ENCODE data around the gene ZDHHC24. TPM values are rescaled to one million over a fixed set of nuclear protein-coding genes. Genes with fewer than 3 reads are reported as not detected.

Gene ZDHHC24
- total RNA-seq, 1 experiment from 2014 or later, result 9.7 TPM

- Histone ChIP-seq H3K36me3 (ENCODE audit: insufficient read depth, low read length, poor library complexity, severe bottlenecking) (no peaks in the 10 kb centered on the region), H3K27ac (ENCODE audit: low read depth, low read length, poor library complexity, severe bottlenecking) (no peak overlapping the region), H3K27me3 (replicated peaks; ENCODE audit: insufficient read depth, low read depth, low read length, poor library complexity) (no peaks in the 10 kb centered on the region), H3K9me3 (ENCODE audit: low read depth, low read length, poor library complexity, severe bottlenecking) (no peaks in the 10 kb centered on the region), H3K4me3 (ENCODE audit: low read depth, low read length, poor library complexity, severe bottlenecking) (no peak overlapping the region), H3K4me1 (ENCODE audit: insufficient read depth, low read length, poor library complexity, severe bottlenecking) (no peaks in the 10 kb centered on the region)
- no peak for DNase-seq (ENCODE audit: low spot score)
- POLR2A ChIA-PET (ENCODE audit: low non-redundant PET), result no interaction called here
- no TSS peak for BruUV-seq (replicated peaks)
- TF ChIP-seq EZH2 (IDR thresholded peaks at IDR 0.05; ENCODE audit: borderline replicate concordance, low read depth, low read length, poor library complexity, severe bottlenecking), result no peak
- TF ChIP-seq, protein P1, sequence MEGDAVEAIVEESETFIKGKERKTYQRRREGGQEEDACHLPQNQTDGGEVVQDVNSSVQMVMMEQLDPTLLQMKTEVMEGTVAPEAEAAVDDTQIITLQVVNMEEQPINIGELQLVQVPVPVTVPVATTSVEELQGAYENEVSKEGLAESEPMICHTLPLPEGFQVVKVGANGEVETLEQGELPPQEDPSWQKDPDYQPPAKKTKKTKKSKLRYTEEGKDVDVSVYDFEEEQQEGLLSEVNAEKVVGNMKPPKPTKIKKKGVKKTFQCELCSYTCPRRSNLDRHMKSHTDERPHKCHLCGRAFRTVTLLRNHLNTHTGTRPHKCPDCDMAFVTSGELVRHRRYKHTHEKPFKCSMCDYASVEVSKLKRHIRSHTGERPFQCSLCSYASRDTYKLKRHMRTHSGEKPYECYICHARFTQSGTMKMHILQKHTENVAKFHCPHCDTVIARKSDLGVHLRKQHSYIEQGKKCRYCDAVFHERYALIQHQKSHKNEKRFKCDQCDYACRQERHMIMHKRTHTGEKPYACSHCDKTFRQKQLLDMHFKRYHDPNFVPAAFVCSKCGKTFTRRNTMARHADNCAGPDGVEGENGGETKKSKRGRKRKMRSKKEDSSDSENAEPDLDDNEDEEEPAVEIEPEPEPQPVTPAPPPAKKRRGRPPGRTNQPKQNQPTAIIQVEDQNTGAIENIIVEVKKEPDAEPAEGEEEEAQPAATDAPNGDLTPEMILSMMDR (conservative IDR thresholded peaks at IDR 0.05; ENCODE audit: low read depth, low read length), result no peak
- CTCF ChIA-PET, result no interaction called here
- intact Hi-C loops (cut with micrococcal nuclease; ENCODE audit: unreplicated experiment), result no loop called here
Observed at GRCh38 chr11:66539870-66540213, 6.0 kb downstream of the ZDHHC24 start.

DNA sequence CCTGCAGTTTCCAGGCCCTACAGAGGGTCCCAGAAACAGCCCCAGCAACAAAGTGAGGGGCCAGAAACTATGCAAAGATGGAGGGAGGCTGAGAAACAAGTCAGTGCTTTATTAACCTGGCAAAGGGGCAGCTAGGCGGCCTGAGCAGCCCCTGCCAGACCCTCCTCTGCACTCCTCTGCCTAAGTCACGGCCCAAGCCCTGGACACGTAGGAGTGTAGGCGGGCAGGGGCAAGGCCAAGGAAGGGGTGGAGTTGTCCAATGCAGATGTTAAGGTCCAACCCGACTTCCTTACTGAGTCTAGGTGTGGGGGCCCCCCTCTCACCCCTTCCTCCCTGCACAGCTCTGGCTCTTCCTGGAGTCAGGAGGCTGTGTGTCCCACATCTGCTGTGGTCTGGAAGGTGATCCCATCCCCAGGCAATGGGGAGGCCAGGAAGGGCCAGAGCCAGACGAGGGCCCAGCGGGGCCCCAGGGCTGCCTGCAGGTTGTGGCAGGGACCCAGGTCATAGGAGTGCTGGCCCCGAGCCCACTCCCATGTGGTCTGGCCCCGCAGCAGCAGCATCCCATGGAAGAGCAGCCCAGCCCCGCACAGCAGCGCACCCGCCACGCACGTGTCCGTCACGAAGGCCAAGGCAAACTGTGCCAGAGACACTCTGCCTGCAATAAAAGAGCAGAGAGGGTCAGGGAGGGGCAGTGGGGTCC lies 6.5 kb downstream of the ZDHHC24 start:
- TF ChIP-seq, protein P1 (conservative IDR thresholded peaks at IDR 0.05; ENCODE audit: low read depth, low read length), result no peak
- no peak for TF ChIP-seq EZH2 (IDR thresholded peaks at IDR 0.05; ENCODE audit: borderline replicate concordance, low read depth, low read length, poor library complexity, severe bottlenecking)
- H3K4me3 ChIP-seq (ENCODE audit: low read depth, low read length, poor library complexity, severe bottlenecking), result no peak overlapping the region
- no TSS peak for BruUV-seq (replicated peaks)
- POLR2A ChIA-PET (ENCODE audit: low non-redundant PET), result no interaction called here
- no peaks in the 10 kb centered on the region for H3K4me1 ChIP-seq (ENCODE audit: insufficient read depth, low read length, poor library complexity, severe bottlenecking)
- intact Hi-C loops (cut with micrococcal nuclease; ENCODE audit: unreplicated experiment), result no loop called here
- no peak overlapping the region for H3K27ac ChIP-seq (ENCODE audit: low read depth, low read length, poor library complexity, severe bottlenecking)
- CTCF ChIA-PET, result no interaction called here
- H3K36me3 ChIP-seq (ENCODE audit: insufficient read depth, low read length, poor library complexity, severe bottlenecking), result no peaks in the 10 kb centered on the region
- H3K9me3 ChIP-seq (ENCODE audit: low read depth, low read length, poor library complexity, severe bottlenecking), result no peaks in the 10 kb centered on the region
- no peaks in the 10 kb centered on the region for H3K27me3 ChIP-seq (replicated peaks; ENCODE audit: insufficient read depth, low read depth, low read length, poor library complexity)
- DNase-seq (ENCODE audit: low spot score), result no peak

DNA sequence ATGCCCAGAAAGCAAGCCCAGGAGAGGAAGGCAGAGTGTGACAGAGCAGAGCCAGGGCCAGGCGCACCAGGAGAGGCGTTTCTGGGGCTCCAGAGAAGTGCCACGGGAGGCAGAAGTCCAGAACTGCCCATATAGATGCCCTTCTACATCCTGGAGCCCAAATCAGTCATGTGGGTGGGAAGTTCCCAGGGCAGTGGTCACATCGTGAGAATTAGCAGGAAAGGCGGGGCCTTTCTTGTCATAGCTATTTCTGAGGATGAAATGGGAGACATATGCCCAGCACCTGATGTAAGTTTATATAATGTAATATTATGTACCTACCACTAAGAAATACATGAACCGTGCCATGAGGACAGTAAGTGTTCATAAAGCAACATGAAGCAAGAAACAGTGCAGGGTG lies 13.1 kb downstream of the ZDHHC24 start:
- H3K9me3 ChIP-seq (ENCODE audit: low read depth, low read length, poor library complexity, severe bottlenecking), result no peaks in the 10 kb centered on the region
- no peak for TF ChIP-seq EZH2 (IDR thresholded peaks at IDR 0.05; ENCODE audit: borderline replicate concordance, low read depth, low read length, poor library complexity, severe bottlenecking)
- TF ChIP-seq, protein P1 (conservative IDR thresholded peaks at IDR 0.05; ENCODE audit: low read depth, low read length), result no peak
- H3K27ac ChIP-seq (ENCODE audit: low read depth, low read length, poor library complexity, severe bottlenecking), result no peak overlapping the region
- H3K4me3 ChIP-seq (ENCODE audit: low read depth, low read length, poor library complexity, severe bottlenecking), result no peak overlapping the region
- no peak for DNase-seq (ENCODE audit: low spot score)
- no peaks in the 10 kb centered on the region for H3K36me3 ChIP-seq (ENCODE audit: insufficient read depth, low read length, poor library complexity, severe bottlenecking)
- H3K27me3 ChIP-seq (replicated peaks; ENCODE audit: insufficient read depth, low read depth, low read length, poor library complexity), result no peaks in the 10 kb centered on the region
- no peaks in the 10 kb centered on the region for H3K4me1 ChIP-seq (ENCODE audit: insufficient read depth, low read length, poor library complexity, severe bottlenecking)
- POLR2A ChIA-PET (ENCODE audit: low non-redundant PET), result no interaction called here
- BruUV-seq (replicated peaks), result no TSS peak
- CTCF ChIA-PET, result no interaction called here
- intact Hi-C loops (cut with micrococcal nuclease; ENCODE audit: unreplicated experiment), result no loop called here
